ENCODE measurements around the gene TMEM80.

- TF ChIP-seq, protein P1, sequence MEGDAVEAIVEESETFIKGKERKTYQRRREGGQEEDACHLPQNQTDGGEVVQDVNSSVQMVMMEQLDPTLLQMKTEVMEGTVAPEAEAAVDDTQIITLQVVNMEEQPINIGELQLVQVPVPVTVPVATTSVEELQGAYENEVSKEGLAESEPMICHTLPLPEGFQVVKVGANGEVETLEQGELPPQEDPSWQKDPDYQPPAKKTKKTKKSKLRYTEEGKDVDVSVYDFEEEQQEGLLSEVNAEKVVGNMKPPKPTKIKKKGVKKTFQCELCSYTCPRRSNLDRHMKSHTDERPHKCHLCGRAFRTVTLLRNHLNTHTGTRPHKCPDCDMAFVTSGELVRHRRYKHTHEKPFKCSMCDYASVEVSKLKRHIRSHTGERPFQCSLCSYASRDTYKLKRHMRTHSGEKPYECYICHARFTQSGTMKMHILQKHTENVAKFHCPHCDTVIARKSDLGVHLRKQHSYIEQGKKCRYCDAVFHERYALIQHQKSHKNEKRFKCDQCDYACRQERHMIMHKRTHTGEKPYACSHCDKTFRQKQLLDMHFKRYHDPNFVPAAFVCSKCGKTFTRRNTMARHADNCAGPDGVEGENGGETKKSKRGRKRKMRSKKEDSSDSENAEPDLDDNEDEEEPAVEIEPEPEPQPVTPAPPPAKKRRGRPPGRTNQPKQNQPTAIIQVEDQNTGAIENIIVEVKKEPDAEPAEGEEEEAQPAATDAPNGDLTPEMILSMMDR (IDR thresholded peaks at IDR 0.05; ENCODE audit: low read depth, low read length, missing input control): no peak
- TF ChIP-seq RXRA (IDR thresholded peaks at IDR 0.05): no peak
- no peak for TF ChIP-seq YY1 (IDR thresholded peaks at IDR 0.05)
- TF ChIP-seq REST (IDR thresholded peaks at IDR 0.05): no peak
- no peak for TF ChIP-seq SP1 (IDR thresholded peaks at IDR 0.05)
Observed at GRCh38 chr11:703506-703905, 7.9 kb downstream of the TMEM80 start.

Data from liver (tissue), 3 donors.